VCaP (cell line): ENCODE measurements around the gene SLC24A3.

Source experiments
- H3K27ac ChIP-seq: fragments of 450-650 bp; 2 replicates; pipeline ENCODE4 v1.5.1; 2017
- CTCF ChIP-seq: fragments of 450-650 bp; conservative IDR thresholded peaks from 2 replicates; pipeline ENCODE4 v1.5.1; 2017; ENCODE audit warnings: mild to moderate bottlenecking, moderate library complexity

Gene SLC24A3

GRCh38 chr20:19758133-19758500, 545.7 kb downstream of the SLC24A3 start, which contains the start of gene RIN2:
TSS of gene RIN2 (plus strand) at chr20:19758258. CDS start at chr20:19889602, 131,344 bp downstream.
- no peak for TF ChIP-seq CTCF
- H3K27ac ChIP-seq: peak within 1 kb of the TSS; percentile 95

- no peak for TF ChIP-seq CTCF
- peak overlapping the region; percentile 95 for H3K27ac ChIP-seq
Measured at GRCh38 chr20:19758501-19759331, 546.3 kb downstream of the SLC24A3 start.

GRCh38 chr20:19760371-19760721, 547.9 kb downstream of the SLC24A3 start:
- H3K27ac ChIP-seq: 0 out of 2 replicates have a peak overlapping the region, but pooled peaks have one; percentile 95
- TF ChIP-seq CTCF: no peak

- no peak overlapping the region for H3K27ac ChIP-seq
Measured at GRCh38 chr20:19761326-19761725, 548.9 kb downstream of the SLC24A3 start.

GRCh38 chr20:19761841-19762240, 549.4 kb downstream of the SLC24A3 start:
- H3K27ac ChIP-seq: no peak overlapping the region

More at GRCh38 chr20:19761326-19761725, 548.9 kb downstream of the SLC24A3 start:
- no peak for TF ChIP-seq CTCF

GRCh38 chr20:19764207-19764606, 551.8 kb downstream of the SLC24A3 start:
- no peak for TF ChIP-seq CTCF
- no peak overlapping the region for H3K27ac ChIP-seq

More at GRCh38 chr20:19761841-19762240, 549.4 kb downstream of the SLC24A3 start:
- no peak for TF ChIP-seq CTCF

- TF ChIP-seq CTCF: no peak
- H3K27ac ChIP-seq: no peak overlapping the region
Measured at GRCh38 chr20:19765266-19765665, 552.8 kb downstream of the SLC24A3 start.
